Transverse colon (tissue), 3 donors: ENCODE measurements around the gene ATXN7L2.

Source experiments
- CTCF ChIP-seq, 5 experiments: fragments of 200-600 bp in 3 of 5; fragments of 450-650 bp in 2 of 5; sonication (generic) in 3 of 5; IDR thresholded peaks; 1 replicate in 2 of 5; 2 replicates in 3 of 5; pipeline ENCODE4 v1.5.1; 2016 to 2017; ENCODE audit warnings: antibody characterized with exemption in 5 of 5, inconsistent platforms in 3 of 5, mild to moderate bottlenecking in 2 of 5, moderate library complexity in 1 of 5
- EP300 ChIP-seq: sonication (generic); formaldehyde crosslinking; IDR thresholded peaks from one replicate; pipeline ENCODE4 v1.6.1; 2017; ENCODE audit warnings: antibody characterized with exemption, low read depth
- POLR2A ChIP-seq: fragments of 450-650 bp; IDR thresholded peaks from one replicate; pipeline ENCODE4 v1.6.1; 2016; ENCODE audit warnings: antibody characterized with exemption, mild to moderate bottlenecking, moderate library complexity

DNA sequence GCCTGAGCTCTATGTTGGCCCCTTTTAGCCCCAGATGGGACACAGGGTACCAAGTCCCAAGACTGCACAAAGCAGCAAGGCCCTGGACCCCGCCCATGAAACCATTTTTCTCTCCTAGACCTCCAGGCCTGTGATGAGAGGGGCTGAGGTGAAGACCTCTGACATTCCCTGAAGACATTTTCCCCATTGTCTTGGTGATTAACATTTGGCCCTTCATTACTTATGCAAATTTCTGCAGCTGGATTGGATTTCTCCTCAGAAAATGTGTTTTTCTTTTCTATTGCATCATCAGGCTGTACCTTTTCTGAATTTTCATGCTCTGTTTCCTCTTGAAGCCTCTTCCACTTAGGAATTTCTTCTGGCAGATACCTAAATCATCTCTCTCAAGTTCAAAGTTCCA lies 49.2 kb upstream of the ATXN7L2 start:
- TF ChIP-seq CTCF (IDR thresholded peaks at IDR 0.05), result no peak
- TF ChIP-seq POLR2A, result no peak
- no peak for TF ChIP-seq EP300
